Cortex of kidney (tissue), 1 donor: Measurements from ENCODE around the gene SPTB.

Experiments
- DNase-seq: peaks from one replicate; lab custom pipeline; 2025; lab: John Stamatoyannopoulos, UW

SPTB gene

DNA sequence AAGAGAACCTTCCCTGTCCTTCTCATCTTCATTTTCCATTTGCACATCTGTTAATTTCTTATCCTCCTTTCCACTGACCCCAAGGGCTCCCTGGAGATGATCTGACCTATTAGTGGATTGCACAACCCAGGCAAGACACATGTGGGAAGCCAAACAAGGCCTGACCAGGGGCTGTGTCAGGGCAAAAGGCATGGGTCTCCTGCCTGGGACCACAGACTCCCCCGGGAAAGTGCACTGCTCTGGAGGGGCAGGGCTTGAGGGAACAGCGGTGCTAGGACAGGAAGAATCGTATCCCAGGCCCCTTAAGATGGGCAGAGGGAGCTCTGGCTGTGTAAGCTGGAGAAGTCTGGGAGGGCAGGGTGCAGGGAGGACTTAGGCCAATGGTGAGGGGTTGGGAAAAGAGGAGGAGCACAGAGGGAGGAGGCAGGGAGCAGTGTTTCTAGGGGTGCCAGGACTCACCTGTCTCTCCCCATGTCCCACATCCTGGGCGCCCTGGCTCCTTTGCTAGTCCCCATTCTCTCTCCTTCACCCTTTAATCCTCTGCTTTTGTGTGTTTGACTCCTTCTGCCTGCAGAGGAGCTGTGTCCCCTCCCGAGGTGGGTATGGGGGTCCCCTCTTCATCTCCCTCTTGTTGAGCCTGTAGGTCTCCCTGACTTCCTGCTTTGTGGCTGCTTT is 150.2 kb downstream of the SPTB start:
- DNase-seq = no peak

DNA sequence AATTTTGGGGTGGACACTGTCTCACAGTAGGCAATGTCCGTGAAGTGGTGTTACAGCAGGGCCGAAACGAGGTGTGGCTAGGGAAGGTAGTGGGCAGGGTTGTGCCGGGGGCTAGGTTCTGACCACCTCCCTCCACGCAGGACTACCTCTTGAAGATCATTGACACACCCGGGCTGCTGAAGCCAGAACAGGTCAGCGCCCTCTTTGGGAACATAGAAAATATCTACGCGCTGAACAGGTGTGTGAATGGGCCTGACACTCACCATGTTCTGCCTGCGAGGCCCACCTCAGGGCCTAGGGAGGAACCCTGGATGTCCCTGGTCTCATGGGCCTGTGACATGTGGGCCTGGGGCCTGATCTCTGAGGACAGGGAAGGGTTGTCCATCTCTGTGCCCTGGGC is 150.9 kb downstream of the SPTB start:
- no peak for DNase-seq

DNA sequence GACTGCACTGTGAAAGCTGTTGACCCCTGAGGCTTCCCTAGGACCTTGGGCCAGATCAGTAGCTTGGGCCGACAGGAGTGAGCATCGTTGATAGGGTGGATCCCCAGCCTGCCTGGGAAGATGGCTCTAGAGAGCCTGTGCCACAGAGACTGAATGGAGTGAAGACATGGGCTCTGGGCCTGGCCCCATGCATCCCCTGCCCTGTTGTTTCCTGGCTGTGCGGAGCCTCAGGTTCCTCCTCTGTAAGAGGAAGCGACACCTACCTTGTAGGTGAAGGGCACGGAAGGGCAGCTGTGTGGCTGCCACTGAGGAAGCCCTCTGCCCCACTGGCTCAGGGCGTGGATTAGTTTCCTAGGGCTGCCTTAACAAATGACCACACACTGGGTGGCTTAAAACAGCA is 151.6 kb downstream of the SPTB start:
- DNase-seq = no peak

DNA sequence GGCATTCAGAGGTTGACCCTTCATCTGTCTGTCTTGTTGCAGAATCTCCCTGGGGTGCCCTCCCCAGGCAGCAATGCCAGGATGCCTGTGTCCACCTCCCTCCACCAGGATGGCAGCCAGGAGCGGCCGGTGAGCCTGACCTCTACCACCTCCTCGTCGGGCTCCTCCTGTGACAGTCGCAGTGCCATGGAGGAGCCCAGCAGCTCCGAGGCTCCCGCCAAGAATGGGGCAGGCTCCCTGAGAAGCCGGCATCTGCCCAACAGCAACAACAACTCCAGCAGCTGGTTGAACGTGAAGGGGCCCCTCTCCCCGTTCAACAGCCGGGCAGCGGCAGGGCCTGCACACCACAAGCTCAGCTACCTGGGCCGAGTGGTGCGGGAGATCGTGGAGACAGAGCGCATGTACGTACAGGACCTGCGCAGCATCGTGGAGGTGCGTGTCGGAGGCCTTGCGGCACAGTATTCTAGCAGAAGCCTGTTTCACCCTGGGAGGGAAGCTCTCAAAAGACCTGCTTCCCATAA is 152.1 kb downstream of the SPTB start:
- DNase-seq = no peak

DNA sequence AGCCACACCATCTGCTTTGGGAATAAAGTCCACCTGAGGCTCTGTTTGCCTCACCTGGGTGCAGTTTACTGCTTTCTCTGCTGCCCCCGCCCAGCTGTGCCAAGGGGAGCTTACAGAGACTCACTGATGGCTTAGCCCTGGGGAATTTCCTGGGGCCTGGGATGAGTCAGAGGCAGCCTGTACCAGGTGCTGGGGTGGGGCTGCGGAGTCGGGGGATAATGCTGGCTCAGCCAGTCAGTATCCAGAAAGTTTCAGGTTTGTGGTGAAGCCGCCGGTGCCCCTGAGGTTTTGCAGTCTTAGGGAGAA is 153.2 kb downstream of the SPTB start:
- no peak for DNase-seq

DNA sequence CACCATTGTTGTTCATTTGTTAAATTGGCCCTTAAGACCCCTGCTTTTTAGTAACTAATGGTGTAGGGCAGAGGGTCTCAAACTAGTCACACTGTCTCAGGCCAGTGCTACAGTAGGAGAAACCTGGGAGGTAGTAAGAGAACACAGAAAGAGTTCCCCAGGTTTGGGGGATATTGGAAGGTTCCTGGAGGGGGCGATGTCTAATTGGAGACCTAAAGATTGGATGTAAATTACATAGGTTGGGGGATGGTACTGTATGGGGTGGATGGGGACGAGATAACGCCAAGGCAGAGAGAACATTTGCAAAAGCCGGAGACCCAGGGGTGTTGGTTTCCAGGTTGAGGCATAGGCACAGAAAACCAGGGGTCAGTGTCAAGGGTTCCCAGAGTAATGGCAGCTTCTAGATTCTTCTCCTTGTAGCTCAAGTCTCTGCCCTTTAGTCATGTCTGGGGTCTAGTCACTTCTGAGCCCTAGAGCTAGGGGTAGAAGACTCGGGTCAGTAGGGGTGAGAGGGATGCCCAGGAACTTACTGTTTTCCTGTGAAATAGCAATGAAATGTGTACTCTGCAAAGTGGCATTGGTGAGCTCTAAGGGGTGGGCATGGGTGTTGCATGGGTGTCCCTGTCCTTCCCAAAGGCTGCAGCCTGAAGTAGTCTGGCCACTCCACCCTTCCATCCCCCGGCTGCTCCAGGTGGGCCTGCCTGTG is 153.7 kb downstream of the SPTB start:
- DNase-seq = no peak

DNA sequence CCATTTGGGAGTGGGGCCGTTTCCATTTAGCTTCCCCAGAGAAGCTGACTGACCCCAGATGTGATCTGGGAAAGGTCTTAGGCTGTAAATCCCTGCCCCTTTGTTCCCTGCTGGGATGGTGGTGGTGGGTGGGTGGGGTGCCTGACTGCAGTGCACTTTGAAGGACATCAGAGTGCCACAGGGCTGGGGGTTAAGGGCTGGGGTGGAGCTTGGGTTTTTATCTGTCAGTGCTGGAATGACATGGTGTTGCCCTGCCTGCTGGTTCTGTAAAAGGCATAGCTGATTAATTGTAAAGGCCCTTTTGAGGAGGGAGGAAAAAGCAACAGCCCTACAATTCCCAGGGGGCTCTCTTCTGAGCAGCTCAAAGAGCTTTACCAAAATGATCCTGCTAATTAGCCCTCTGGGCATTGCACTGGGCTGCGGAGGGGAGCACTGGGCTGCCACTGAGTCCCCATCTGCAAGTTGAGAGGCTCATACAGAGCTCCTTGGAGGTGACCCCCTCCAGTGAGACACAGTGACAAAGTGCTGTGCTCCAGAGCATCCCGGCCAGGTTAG is 154.4 kb downstream of the SPTB start:
- no peak for DNase-seq

DNA sequence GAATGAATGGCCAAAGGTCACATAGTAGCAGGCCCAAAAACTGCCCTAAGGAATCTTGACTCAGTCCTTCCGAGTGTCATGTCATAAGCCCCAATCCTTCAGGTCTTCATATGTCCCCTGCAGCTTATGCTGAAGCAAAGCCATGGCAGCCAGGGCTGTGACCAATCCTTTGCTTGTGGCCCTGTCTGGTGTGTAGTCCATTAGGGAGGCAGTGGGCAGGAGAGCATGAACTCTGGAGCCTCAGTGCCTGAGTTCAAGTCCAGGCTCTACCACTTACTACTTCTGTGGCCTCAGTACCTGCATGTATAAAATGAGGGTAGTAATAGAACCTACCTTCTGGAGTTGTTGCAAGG is 155.2 kb downstream of the SPTB start:
- no peak for DNase-seq

DNA sequence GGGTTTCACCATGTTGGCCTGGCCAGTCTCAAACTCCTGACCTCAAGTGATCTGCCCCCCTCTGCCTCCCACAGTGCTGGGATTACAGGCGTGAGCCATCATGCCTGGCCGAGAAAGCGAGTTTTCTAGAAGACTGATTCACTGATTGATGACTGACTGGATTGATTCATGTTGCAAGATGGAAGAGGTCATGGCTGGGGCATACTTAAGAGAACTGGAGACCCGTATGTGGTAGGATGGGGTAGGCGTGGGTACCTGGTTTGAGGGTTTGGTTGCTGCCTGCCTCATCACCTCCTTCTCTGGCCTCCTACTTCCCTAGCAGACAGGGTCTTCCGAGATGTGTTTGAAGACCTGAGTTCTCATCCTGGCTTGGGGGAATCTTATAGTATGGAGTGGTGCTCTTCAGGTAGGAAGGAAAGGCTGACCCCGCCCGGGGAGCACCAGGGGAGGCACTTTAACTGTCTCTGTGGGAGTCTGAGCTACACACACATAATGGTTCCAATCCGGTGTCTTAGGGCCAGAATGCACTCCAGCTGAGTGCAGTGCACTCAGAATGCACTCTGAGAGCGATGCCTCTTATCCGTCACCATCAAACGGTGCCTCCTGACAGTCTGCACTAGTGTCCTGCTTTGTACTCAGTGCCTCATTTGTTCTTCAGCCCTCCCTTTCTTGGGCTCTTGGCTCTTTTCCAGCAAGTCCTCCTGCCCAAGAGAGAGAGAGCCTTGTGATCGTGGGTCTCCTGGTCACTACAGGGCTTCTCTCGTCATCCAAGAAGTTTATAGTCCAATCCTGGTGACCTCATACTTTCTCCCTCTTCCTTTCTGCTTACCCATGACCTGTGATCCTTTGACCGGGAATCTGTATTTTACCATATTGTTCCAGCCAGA is 155.8 kb downstream of the SPTB start:
- DNase-seq = no peak

DNA sequence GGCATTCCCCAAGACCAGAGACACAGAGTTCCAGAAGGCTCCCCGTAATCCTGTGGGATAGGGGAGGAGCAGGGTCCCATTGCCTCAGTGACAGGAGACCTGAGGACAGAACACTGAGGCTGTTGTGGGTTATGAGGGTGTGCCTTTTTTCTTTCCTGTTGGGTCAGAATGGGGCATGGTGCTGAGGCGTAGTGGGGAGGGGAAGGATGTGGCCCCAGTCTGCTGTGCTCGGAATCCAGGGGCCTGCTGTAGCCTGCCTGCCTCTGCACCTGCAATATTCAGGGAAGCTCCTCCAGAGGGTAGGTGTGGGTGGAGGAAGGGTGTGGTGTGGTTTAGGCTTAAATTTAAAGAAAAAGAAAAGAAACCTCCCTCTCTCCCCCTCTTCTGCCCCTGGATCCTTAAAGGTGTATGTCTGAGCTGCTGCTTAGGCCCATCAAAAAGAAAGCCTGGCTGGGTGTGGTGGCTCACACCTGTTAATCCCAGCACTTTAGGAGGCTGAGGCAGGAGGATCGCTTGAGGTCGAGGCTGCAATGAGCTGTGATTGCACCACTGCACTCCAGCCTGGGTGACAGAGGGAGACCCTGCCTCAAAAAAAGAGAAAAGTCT is 156.8 kb downstream of the SPTB start:
- DNase-seq = no peak

DNA sequence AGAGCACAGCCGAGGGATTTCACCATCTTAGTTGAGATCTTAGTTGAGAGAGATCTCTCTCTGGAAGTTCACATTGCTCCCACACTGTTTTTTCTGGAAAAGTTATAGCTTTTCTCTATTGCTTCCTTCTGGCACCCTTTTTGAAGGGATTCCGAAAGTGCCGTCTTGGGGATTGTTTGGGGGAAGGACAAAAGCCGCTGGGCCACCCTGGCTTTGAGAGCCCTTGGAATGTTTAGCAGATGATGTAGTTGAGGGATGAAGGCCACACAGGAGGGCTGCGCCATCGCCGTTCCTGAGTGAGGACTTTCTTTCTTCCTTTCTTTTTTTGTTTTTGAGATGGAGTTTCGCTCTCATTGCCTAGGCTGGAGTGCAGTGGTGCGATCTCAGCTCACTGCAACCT is 157.8 kb downstream of the SPTB start:
- no peak for DNase-seq

DNA sequence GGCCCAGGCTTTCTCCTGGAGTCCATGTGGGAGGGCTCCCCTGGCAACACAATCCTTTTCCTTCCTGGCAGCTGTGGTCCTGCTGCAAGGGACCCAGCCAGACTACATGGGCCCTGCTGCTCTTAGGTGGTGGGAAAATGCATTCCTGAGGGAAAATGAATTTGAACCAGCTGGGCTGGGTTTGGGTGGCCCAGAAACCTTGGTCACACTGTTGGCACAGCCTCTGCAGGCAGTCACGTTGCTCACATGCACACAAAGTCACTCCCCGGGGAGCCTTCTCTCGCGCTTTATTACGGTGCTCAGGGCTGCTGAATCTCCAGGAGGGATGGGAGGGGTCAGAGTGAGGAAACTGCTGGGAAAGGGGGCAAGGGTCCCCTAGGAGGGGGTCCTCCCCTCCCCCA is 158.3 kb downstream of the SPTB start:
- no peak for DNase-seq

DNA sequence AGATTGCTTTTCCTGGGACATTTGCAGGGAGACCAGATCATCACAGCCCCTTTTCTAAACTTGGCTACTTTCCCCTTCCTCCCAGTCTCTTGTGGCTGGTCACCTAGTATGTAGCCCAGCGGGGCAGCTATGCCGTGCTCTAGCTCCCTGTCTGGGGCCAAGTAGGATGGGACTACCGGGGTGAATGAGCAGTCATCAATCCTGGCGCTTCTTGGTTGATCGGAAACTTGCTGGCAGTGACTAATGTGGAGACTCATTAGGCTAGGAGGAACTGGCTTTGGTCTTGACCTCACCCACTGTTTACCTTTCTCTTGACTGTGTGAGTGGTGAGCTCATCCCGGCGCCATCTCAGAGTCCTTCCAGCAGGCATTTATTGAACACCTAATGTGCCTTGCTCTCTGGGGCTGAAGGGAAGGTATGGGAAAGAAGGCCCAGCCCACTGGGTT is 159.6 kb downstream of the SPTB start:
- DNase-seq = no peak

DNA sequence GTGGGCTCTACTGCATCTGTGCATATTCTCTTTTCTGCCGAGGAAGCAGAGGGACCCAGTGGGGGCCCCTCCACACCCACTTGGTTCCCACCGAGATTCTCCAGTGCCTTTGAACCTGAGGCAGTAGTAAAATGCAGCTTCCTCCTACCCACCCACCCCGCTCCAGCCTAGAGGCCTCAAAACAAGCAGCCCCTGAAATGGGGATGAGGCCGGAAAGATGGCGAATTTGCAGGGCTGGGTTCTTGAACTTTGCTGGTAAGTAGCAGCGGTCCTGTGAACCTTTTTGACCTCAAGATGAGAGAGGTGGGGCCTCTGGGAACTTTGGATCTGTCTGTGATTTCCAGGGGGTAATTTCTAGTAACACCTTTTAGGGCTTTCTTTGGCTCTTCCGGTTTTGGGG is 160.1 kb downstream of the SPTB start:
- DNase-seq = no peak

DNA sequence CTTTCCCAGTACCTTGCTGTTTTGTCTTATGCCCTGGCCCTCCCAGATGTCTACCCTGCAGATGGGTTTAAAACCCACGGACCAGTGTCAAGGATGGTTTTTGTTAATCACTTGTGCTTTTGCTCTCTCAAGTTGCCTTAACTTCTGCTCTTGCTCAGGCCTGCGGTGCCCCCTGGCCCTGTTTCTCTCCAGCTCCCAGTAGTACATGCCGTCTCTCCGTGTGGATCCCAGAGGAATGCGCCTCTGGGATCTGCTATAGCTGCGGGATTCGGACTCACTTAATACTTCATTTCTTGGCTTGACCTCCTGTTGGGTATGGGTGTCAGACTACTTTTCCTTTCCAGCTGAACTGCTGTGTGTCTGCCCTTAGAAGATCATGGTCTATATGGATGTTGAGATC is 160.9 kb downstream of the SPTB start:
- no peak for DNase-seq

DNA sequence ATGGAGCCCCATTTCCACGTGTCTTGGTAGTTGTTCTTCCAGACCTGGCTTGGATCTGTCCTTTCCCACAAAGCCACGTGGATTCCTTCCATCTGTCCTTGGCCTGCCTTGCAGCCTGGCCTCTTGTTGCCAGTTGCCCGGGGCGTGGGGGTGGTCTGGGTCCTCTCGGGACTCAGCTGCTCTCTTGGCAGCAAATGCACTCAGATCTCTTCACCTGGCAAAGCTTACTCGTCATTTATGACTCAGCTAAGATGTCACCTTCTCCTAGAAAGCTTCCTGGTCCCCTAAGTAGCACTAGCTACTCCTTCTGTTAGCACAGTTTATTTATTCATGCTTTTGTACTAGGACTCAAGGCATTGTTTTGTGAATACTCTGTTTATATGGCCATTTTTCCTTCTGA is 161.8 kb downstream of the SPTB start:
- DNase-seq = no peak

DNA sequence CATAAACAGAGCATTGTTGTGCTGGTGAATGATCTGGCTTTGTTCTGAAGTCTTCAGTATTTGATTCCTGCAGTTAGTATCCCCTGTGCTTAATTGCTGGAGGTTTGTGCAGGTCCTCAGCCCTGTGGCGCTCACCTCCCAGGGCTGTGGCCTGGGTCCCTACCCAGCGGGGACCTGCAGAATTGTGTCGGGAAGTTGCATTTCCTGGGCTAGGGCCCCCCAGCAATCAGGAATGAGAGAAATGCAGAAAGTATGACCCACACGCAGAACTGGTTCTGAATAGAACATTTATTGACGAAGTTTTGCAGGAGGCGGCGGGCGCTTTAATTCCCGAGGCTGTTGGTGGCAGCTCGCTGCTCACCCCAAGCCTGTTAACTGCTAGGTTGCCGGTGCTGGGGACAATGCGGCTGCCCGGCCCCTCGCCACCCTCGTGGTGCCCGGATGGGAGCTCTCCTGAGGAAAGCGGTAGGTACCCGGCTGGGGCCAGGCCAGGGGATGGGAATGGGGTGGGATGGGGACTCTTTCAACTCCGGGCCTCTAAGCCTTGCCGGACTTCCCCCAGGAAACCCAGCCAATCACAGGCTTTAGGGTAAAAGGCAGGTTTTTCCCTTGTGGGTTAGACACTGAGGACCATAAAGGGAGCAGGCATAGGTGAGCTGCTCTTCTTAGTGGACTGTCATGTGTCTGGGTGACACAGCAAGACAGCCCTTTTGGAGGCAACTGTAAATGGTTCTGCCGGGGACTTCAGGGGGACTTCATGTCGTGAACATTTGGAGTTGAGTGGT is 163.9 kb downstream of the SPTB start:
- DNase-seq = no peak

DNA sequence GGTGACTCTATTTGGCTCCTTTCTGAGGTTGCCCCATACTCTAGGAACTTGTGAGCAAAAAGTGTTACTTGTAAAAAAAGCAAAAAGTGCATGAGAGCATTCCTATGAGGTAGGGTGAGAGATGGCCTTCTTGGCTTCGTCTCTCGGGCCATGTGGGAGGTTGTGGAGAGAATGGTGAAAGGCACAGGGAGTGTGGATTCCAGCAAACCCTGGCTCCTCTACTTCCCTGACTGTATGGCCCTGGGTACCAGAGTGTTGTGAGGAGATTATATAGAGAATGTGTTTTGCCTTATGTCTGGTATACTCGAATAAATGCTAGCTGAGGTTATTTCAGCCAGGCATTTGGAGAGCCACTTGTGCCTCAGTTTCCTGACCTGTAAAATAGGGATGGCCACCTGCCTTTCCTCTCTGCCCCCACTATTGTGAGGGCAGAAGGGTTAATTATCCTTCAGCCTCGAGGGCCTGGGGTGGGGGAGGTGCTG is 164.5 kb downstream of the SPTB start:
- no peak for DNase-seq

DNA sequence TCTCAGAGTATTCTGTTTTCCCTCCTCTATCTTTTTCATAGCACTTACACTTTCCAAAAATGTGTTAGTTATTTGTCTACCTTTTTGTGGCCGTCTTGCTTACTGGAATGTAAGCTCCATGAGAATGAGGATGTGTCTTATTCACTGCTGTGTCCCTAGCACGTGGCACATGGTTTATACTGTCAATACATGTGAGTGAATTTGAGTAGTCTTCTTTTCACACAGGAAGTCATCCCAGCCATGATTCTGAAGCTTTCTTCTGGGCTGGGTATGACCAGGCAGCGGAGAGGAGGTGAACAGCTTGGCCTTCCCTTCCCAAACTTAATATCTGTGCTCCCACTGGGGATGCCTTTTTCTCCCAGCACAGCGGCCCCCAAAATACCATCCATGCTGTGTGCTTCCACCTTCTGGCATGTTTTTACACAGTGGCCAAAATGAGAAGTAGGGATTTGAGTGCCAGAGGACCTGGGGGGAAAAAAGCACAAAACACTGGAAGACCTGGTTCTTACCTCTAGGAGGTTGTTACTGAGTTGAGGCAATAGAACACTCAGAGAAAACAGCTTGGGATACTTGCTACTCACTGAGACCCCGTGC is 165.2 kb downstream of the SPTB start:
- no peak for DNase-seq

DNA sequence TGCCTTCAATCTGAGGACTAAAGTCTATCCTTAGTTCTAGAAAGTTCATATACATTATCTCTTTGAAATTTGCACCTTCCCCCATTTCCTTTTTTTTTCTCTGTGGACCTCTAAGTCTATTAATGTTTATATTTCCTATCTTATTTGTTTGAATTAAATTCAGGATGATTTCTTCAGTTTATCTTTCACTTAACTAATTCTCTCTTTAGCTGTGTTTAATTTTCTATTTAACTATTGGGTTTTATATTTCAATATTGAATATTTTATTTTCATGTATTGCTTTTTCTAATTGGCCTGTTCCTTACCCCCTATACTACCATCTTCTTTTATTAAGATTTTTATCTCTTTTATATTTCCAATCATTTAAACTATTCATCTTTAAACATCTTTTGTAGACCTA is 166.0 kb downstream of the SPTB start:
- DNase-seq = no peak

DNA sequence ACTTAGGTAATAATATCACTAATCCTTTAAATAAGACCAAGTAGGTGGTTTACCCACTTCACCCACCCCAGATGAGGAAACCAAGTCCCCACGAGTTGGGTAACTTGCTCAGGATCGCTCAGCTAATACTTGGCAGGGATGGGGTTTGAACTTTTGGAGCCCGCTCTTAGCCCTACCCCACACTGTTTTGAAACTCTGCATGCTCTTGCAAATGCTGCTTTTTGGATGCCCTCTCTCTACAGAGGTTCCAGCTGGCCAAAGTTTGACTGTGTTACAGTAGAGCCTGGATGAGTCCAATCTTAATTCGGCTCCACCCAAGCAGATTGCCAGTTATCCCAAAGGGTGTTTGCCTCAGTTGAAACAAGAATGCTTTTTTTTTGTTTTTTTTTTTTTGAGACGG is 168.7 kb downstream of the SPTB start:
- DNase-seq = no peak
